Measurements from ENCODE around the gene TOMM40. TPM values are rescaled to one million over a fixed set of nuclear protein-coding genes. Genes with fewer than 3 reads are reported as not detected.

TOMM40 gene
- total and polyA plus RNA-seq, 2 of the 13 experiments (the other 11 are each of a cell fraction or from before 2014, with no cell fraction given): 72.0 to 110 TPM

GRCh38 chr19:44848036-44848811 is 42.8 kb upstream of the TOMM40 start (continued):
- TF ChIP-seq NFE2L2 (IDR thresholded peaks at IDR 0.05; ENCODE audit: low read length) (no peak), ZNF44 (CRISPR knock-in tag; IDR thresholded peaks at IDR 0.05) (no peak), SNAI1 (CRISPR knock-in tag; IDR thresholded peaks at IDR 0.05; ENCODE audit: borderline replicate concordance) (0 out of 2 replicates have a peak, but pooled peaks have one; percentile 15), RBM39 (IDR thresholded peaks at IDR 0.05; ENCODE audit: low read depth, low read length, poor library complexity, severe bottlenecking) (peak; percentile 47), PCBP1 (IDR thresholded peaks at IDR 0.05; ENCODE audit: borderline replicate concordance, low read depth, low read length) (0 out of 2 replicates have a peak, but pooled peaks have one; percentile 61), HNRNPUL1 (IDR thresholded peaks at IDR 0.05; ENCODE audit: low read depth, low read length) (no peak), PTBP1 (IDR thresholded peaks at IDR 0.05; ENCODE audit: low read depth, low read length, poor library complexity, severe bottlenecking) (no peak), PITX1 (CRISPR knock-in tag; IDR thresholded peaks at IDR 0.05) (no peak), SIN3B (IDR thresholded peaks at IDR 0.05; ENCODE audit: low read length) (no peak), TARDBP (CRISPR knock-in tag; IDR thresholded peaks at IDR 0.05) (no peak), ZNF609 (CRISPR knock-in tag; IDR thresholded peaks at IDR 0.05; ENCODE audit: borderline replicate concordance) (0 out of 2 replicates have a peak, but pooled peaks have one; percentile 27), ZNF558 (CRISPR knock-in tag; IDR thresholded peaks at IDR 0.05; ENCODE audit: borderline replicate concordance) (0 out of 2 replicates have a peak, but pooled peaks have one; percentile 16), ATM (IDR thresholded peaks at IDR 0.05; ENCODE audit: borderline replicate concordance) (no peak), ZNF282 (IDR thresholded peaks at IDR 0.05; ENCODE audit: partially characterized antibody) (no peak), HIVEP1 (CRISPR knock-in tag; IDR thresholded peaks at IDR 0.05) (peak; percentile 16; the same call in 1 of the 2 replicates), ZNF232 (CRISPR knock-in tag; IDR thresholded peaks at IDR 0.05; ENCODE audit: borderline replicate concordance) (peak; percentile 62; the same call in 1 of the 2 replicates)

Data from HepG2 (cell line).